HepG2 (cell line): ENCODE measurements around the gene VILL. TPM values are rescaled to one million over a fixed set of nuclear protein-coding genes. Genes with fewer than 3 reads are reported as not detected.

Experiments
- EHMT2 ChIP-seq: fragments of 200-600 bp; sonication (generic); IDR thresholded peaks from 2 replicates; pipeline ENCODE4 v1.7.0; 2017; ENCODE audit warnings: antibody characterized with exemption, low read depth, low read length, borderline replicate concordance
- GPBP1L1 ChIP-seq: sonication (generic); formaldehyde crosslinking; IDR thresholded peaks from 2 replicates; pipeline ENCODE4 v1.5.0; 2020; ENCODE audit warnings: mild to moderate bottlenecking, missing genetic modification reagents
- HCFC1 ChIP-seq: fragments of 150-350 bp; IDR thresholded peaks from 2 replicates; pipeline ENCODE4 v1.6.1; 2014; ENCODE audit warnings: low read depth, low read length
- HIC2 ChIP-seq: sonication (generic); formaldehyde crosslinking; IDR thresholded peaks from 2 replicates; pipeline ENCODE4 v1.9.0; 2022; ENCODE audit warnings: low read depth, missing genetic modification reagents
- HNF4A ChIP-seq: sonication (generic); formaldehyde crosslinking; IDR thresholded peaks from 2 replicates; pipeline ENCODE4 v1.4.0; 2020; ENCODE audit warnings: missing genetic modification reagents
- HOXA3 ChIP-seq: sonication (generic); formaldehyde crosslinking; IDR thresholded peaks from 2 replicates; pipeline ENCODE4 v1.5.0; 2020; ENCODE audit warnings: missing genetic modification reagents
- MED1 ChIP-seq: sonication (generic); formaldehyde crosslinking; IDR thresholded peaks from 2 replicates; pipeline ENCODE4 v1.4.0; 2020; ENCODE audit warnings: missing genetic modification reagents
- MXD4 ChIP-seq: IDR thresholded peaks from 2 replicates; pipeline ENCODE4 v1.6.1; 2016; ENCODE audit warnings: mild to moderate bottlenecking, missing biosample characterization, missing genetic modification reagents
- POLR2A ChIP-seq, 2 experiments: IDR thresholded peaks; 2 replicates each; pipeline ENCODE4 v1.6.1; 2011; ENCODE audit warnings: low read depth in 2 of 2, low read length in 2 of 2, mild to moderate bottlenecking in 1 of 2, moderate library complexity in 1 of 2; ENCODE audit not compliant: insufficient read depth in 1 of 2
- RARA ChIP-seq: IDR thresholded peaks from 2 replicates; pipeline ENCODE4 v1.6.1; 2016; ENCODE audit warnings: missing genetic modification reagents, missing compliant biosample characterization
- RFX3 ChIP-seq: IDR thresholded peaks from 2 replicates; pipeline ENCODE4 v1.6.1; 2016; ENCODE audit warnings: missing biosample characterization, missing genetic modification reagents
- ZFP36L2 ChIP-seq: sonication (generic); formaldehyde crosslinking; IDR thresholded peaks from 2 replicates; pipeline ENCODE4 v1.4.0; 2020; ENCODE audit warnings: missing genetic modification reagents
- ZFX ChIP-seq: sonication (generic); formaldehyde crosslinking; IDR thresholded peaks from 2 replicates; pipeline ENCODE4 v1.4.0; 2020; ENCODE audit warnings: mild to moderate bottlenecking, low read depth, missing genetic modification reagents, moderate library complexity
- ZMYM2 ChIP-seq: sonication (generic); formaldehyde crosslinking; IDR thresholded peaks from 2 replicates; pipeline ENCODE4 v1.8.0; 2022; ENCODE audit warnings: mild to moderate bottlenecking, missing genetic modification reagents
- ZNF263 ChIP-seq: sonication (generic); formaldehyde crosslinking; IDR thresholded peaks from 2 replicates; pipeline ENCODE4 v1.4.0; 2020; ENCODE audit warnings: missing genetic modification reagents
- ZNF280B ChIP-seq: sonication (generic); formaldehyde crosslinking; IDR thresholded peaks from 2 replicates; pipeline ENCODE4 v1.5.0; 2020; ENCODE audit warnings: missing genetic modification reagents, mild to moderate bottlenecking, borderline replicate concordance
- ZNF547 ChIP-seq: sonication (generic); formaldehyde crosslinking; IDR thresholded peaks from 2 replicates; pipeline ENCODE4 v1.5.1; 2020; ENCODE audit warnings: mild to moderate bottlenecking, missing genetic modification reagents
- ZNF550 ChIP-seq: sonication (generic); formaldehyde crosslinking; IDR thresholded peaks from 2 replicates; pipeline ENCODE4 v1.4.0; 2020; ENCODE audit warnings: mild to moderate bottlenecking, missing genetic modification reagents, borderline replicate concordance
- ZNF7 ChIP-seq: IDR thresholded peaks from 2 replicates; pipeline ENCODE4 v1.6.1; 2016; ENCODE audit warnings: missing biosample characterization, missing genetic modification reagents
- ZSCAN29 ChIP-seq: sonication (generic); formaldehyde crosslinking; conservative IDR thresholded peaks from 2 replicates; pipeline ENCODE4 v1.4.0; 2020; ENCODE audit warnings: mild to moderate bottlenecking, missing genetic modification reagents
- polyA plus RNA-seq, 8 experiments: library from polyadenylated mRNA; depleted of rRNA in 3 of 8; stranded (reverse) in 7 of 8; unstranded in 1 of 8; fragments of >200 nt; fragmentation: Illumina TruSeq in 4 of 8; extraction: Trizol in 4 of 8; gene quantifications; 2 replicates each; pipeline versions ENCODE4 v1.2.1 to v1.2.3, GENCODE V29; 2011 to 2016; ENCODE audit warnings: low read depth in 4 of 8, missing spikeins in 1 of 8, mixed read lengths in 1 of 8; ENCODE audit not compliant: insufficient read depth in 1 of 8
- total RNA-seq, 5 experiments: library from RNA; depleted of rRNA; stranded (reverse); fragments of >200 nt; fragmentation: Illumina TruSeq; extraction: Trizol; gene quantifications; 2 replicates each; pipeline ENCODE4 v1.2.3, GENCODE V29; 2016; ENCODE audit warnings: low read depth in 1 of 5
- TF ChIP-seq, protein P1 (sequence below): sonication (generic); formaldehyde crosslinking; IDR thresholded peaks from 2 replicates; pipeline ENCODE4 v1.5.1; 2020; ENCODE audit warnings: mild to moderate bottlenecking, missing genetic modification reagents
- TF ChIP-seq, protein P2 (sequence below): sonication (generic); formaldehyde crosslinking; IDR thresholded peaks from 2 replicates; pipeline ENCODE4 v1.5.1; 2020; ENCODE audit warnings: missing genetic modification reagents, mild to moderate bottlenecking, borderline replicate concordance

The VILL gene
- total and polyA plus RNA-seq, 2 of the 13 experiments (the other 11 are each of a cell fraction or from before 2014, with no cell fraction given) = 3.2 to 5.3 TPM

- TF ChIP-seq ZFP36L2 (CRISPR knock-in tag) = no peak
- TF ChIP-seq HNF4A (CRISPR knock-in tag) = no peak
- no peak for TF ChIP-seq ZNF550 (CRISPR knock-in tag)
- TF ChIP-seq ZFX = 0 out of 2 replicates have a peak, but pooled peaks have one; percentile 23
- no peak for TF ChIP-seq HIC2 (CRISPR knock-in tag)
- no peak for TF ChIP-seq HCFC1
- TF ChIP-seq HOXA3 (CRISPR knock-in tag) = 0 out of 2 replicates have a peak, but pooled peaks have one; percentile 34
- TF ChIP-seq MED1 = peak; percentile 34; the same call in 1 of the 2 replicates
- no peak for TF ChIP-seq GPBP1L1 (CRISPR knock-in tag)
- TF ChIP-seq ZNF280B (CRISPR knock-in tag) = no peak
- TF ChIP-seq ZNF547 (CRISPR knock-in tag) = no peak
- 0 out of 2 replicates have a peak, but pooled peaks have one; percentile 18 for TF ChIP-seq ZNF263 (CRISPR knock-in tag)
- TF ChIP-seq, protein P1, sequence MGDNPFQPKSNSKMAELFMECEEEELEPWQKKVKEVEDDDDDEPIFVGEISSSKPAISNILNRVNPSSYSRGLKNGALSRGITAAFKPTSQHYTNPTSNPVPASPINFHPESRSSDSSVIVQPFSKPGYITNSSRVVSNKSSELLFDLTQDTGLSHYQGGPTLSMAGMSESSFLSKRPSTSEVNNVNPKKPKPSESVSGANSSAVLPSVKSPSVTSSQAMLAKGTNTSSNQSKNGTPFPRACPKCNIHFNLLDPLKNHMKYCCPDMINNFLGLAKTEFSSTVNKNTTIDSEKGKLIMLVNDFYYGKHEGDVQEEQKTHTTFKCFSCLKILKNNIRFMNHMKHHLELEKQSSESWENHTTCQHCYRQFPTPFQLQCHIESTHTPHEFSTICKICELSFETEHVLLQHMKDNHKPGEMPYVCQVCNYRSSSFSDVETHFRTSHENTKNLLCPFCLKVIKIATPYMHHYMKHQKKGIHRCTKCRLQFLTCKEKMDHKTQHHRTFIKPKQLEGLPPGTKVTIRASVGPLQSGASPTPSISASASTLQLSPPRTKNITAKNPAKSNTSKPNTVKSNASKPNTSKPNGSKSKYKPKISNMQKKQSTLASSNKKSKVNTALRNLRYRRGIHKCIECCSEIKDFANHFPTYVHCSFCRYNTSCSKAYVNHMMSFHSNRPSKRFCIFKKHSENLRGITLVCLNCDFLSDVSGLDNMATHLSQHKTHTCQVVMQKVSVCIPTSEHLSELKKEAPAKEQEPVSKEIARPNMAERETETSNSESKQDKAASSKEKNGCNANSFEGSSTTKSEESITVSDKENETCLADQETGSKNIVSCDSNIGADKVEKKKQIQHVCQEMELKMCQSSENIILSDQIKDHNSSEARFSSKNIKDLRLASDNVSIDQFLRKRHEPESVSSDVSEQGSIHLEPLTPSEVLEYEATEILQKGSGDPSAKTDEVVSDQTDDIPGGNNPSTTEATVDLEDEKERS (CRISPR knock-in tag) = 0 out of 2 replicates have a peak, but pooled peaks have one; percentile 36
- no peak for TF ChIP-seq ZNF7 (CRISPR knock-in tag)
- TF ChIP-seq ZMYM2 (CRISPR knock-in tag) = no peak
- TF ChIP-seq EHMT2 = no peak
- 0 out of 2 replicates have a peak, but pooled peaks have one; percentile 38 for TF ChIP-seq RARA (CRISPR knock-in tag)
- no peak for TF ChIP-seq RFX3 (CRISPR knock-in tag)
- TF ChIP-seq, protein P2, sequence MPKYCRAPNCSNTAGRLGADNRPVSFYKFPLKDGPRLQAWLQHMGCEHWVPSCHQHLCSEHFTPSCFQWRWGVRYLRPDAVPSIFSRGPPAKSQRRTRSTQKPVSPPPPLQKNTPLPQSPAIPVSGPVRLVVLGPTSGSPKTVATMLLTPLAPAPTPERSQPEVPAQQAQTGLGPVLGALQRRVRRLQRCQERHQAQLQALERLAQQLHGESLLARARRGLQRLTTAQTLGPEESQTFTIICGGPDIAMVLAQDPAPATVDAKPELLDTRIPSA (CRISPR knock-in tag) = no peak
- no peak for TF ChIP-seq POLR2A (IDR thresholded peaks at IDR 0.05; ENCODE audit: insufficient read depth in 1 of 2, low read depth in 2 of 2, low read length in 2 of 2)
- TF ChIP-seq MXD4 = no peak
- TF ChIP-seq ZSCAN29 = 0 out of 2 replicates have a peak, but pooled peaks have one; percentile 29
Measured at GRCh38 chr3:37967260-37967881, 23.2 kb upstream of the VILL start (continued).
